Hepatocyte (in vitro differentiated cells): Measurements from ENCODE around the gene MBTPS2. TPM values are rescaled to one million over a fixed set of nuclear protein-coding genes. Genes with fewer than 3 reads are reported as not detected.

Experiments
- DNase-seq: peaks from one replicate; pipeline ENCODE4 v3.0.0-alpha.2; 2016; ENCODE audit warnings: low spot score
- H2AFZ ChIP-seq: fragments of 200-600 bp; sonication (generic); 2 replicates; pipeline ENCODE4 v1.6.0; 2016; ENCODE audit warnings: antibody characterized with exemption, mild to moderate bottlenecking
- H3K27ac ChIP-seq: fragments of 200-600 bp; sonication (generic); 2 replicates; pipeline ENCODE4 v1.5.1; 2016; ENCODE audit warnings: mild to moderate bottlenecking
- H3K27me3 ChIP-seq: fragments of 200-600 bp; sonication (generic); 2 replicates; pipeline ENCODE4 v1.6.1; 2016
- H3K36me3 ChIP-seq: fragments of 200-600 bp; sonication (generic); replicated peaks from 2 replicates; pipeline ENCODE4 v1.5.1; 2016; ENCODE audit warnings: low read depth; ENCODE audit not compliant: insufficient read depth
- H3K4me1 ChIP-seq: fragments of 200-600 bp; sonication (generic); 2 replicates; pipeline ENCODE4 v1.5.1; 2016; ENCODE audit warnings: mild to moderate bottlenecking, moderate library complexity; ENCODE audit not compliant: insufficient read depth
- H3K4me2 ChIP-seq: fragments of 200-600 bp; sonication (generic); 2 replicates; pipeline ENCODE4 v1.6.0; 2016
- H3K4me3 ChIP-seq: fragments of 200-600 bp; sonication (generic); 2 replicates; pipeline ENCODE4 v1.5.1; 2016; ENCODE audit warnings: mild to moderate bottlenecking
- H3K79me2 ChIP-seq: fragments of 200-600 bp; sonication (generic); 2 replicates; pipeline ENCODE4 v1.6.0; 2017; ENCODE audit warnings: mild to moderate bottlenecking
- H3K9me2 ChIP-seq: fragments of 200-600 bp; sonication (generic); replicated peaks from 2 replicates; pipeline ENCODE4 v1.6.0; 2017; ENCODE audit warnings: mild to moderate bottlenecking; ENCODE audit not compliant: insufficient read depth
- H3K9me3 ChIP-seq: fragments of 200-600 bp; sonication (generic); 2 replicates; pipeline ENCODE4 v1.5.1; 2016; ENCODE audit warnings: low read depth, mild to moderate bottlenecking
- H4K20me1 ChIP-seq: fragments of 200-600 bp; sonication (generic); 2 replicates; pipeline ENCODE4 v1.6.0; 2016; ENCODE audit warnings: mild to moderate bottlenecking; ENCODE audit not compliant: insufficient read depth, poor library complexity, severe bottlenecking
- EZH2 ChIP-seq: fragments of 200-600 bp; sonication (generic); IDR thresholded peaks from 2 replicates; pipeline ENCODE4 v1.6.1; 2016; ENCODE audit warnings: antibody characterized with exemption, mild to moderate bottlenecking, borderline replicate concordance
- EZH2phosphoT487 ChIP-seq: fragments of 200-600 bp; sonication (generic); IDR thresholded peaks from one replicate; pipeline ENCODE4 v1.6.1; 2018; ENCODE audit warnings: antibody characterized with exemption, mild to moderate bottlenecking, low read depth, moderate library complexity; ENCODE audit not compliant: unreplicated experiment, severe bottlenecking
- WGBS: methylation state at CpG from one replicate; pipeline ENCODE4 v1.1.6; 2016; ENCODE audit warnings: low lambda C conversion rate; ENCODE audit errors: missing lambda C conversion rate; 5-methylcytosine and 5-hydroxymethylcytosine counted together
- polyA plus RNA-seq: library from polyadenylated mRNA; unstranded; fragments of >200 nt; fragmentation: Nextera tagmentation; extraction: Ambion mirVana; gene quantifications from 2 replicates; pipeline ENCODE4 v1.2.1, GENCODE V29; 2016
- total RNA-seq: library from RNA; depleted of rRNA; stranded (reverse); fragments of >200 nt; gene quantifications from 2 replicates; pipeline ENCODE4 v1.2.3, GENCODE V29; 2014
- TF ChIP-seq, protein P1 (sequence below): fragments of 200-600 bp; sonication (generic); IDR thresholded peaks from 2 replicates; pipeline ENCODE4 v1.5.1; 2016; ENCODE audit warnings: antibody characterized with exemption, mild to moderate bottlenecking; ENCODE audit not compliant: poor library complexity

The MBTPS2 gene
- total and polyA plus RNA-seq, 2 experiments from 2014 or later = 18.4 to 19.9 TPM

DNA sequence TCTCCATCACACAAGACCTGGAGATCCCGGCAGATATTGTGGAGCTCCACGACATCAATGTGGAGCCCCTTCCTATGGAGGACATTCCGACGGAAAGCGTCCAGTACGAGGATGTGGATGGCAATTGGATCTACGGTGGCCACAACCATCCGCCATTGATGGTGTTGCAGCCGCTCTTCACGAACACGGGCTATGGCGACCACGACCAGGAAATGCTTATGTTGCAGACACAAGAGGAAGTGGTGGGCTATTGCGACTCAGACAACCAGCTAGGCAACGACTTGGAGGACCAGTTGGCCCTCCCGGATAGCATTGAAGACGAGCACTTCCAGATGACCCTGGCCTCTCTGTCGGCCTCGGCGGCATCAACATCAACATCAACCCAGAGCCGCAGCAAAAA is 17.1 kb downstream of the MBTPS2 start:
- no peak overlapping the region for H3K4me2 ChIP-seq
- H3K27ac ChIP-seq = no peak overlapping the region
- no peak overlapping the region for H3K4me3 ChIP-seq
- H4K20me1 ChIP-seq = no peaks in the 10 kb centered on the region
- no peak overlapping the region for H2AFZ ChIP-seq
- H3K4me1 ChIP-seq = no peaks in the 10 kb centered on the region
- no peaks in the 10 kb centered on the region for H3K27me3 ChIP-seq
- H3K36me3 ChIP-seq = no peaks in the 10 kb centered on the region
- H3K9me3 ChIP-seq = no peaks in the 10 kb centered on the region
- TF ChIP-seq, protein P1, sequence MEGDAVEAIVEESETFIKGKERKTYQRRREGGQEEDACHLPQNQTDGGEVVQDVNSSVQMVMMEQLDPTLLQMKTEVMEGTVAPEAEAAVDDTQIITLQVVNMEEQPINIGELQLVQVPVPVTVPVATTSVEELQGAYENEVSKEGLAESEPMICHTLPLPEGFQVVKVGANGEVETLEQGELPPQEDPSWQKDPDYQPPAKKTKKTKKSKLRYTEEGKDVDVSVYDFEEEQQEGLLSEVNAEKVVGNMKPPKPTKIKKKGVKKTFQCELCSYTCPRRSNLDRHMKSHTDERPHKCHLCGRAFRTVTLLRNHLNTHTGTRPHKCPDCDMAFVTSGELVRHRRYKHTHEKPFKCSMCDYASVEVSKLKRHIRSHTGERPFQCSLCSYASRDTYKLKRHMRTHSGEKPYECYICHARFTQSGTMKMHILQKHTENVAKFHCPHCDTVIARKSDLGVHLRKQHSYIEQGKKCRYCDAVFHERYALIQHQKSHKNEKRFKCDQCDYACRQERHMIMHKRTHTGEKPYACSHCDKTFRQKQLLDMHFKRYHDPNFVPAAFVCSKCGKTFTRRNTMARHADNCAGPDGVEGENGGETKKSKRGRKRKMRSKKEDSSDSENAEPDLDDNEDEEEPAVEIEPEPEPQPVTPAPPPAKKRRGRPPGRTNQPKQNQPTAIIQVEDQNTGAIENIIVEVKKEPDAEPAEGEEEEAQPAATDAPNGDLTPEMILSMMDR = no peak
- TF ChIP-seq EZH2 (no peak), EZH2phosphoT487 (no peak)
- WGBS = 96% methylated on average over 21 of the region's 21 CpGs
- no peaks in the 10 kb centered on the region for H3K9me2 ChIP-seq
- no peaks in the 10 kb centered on the region for H3K79me2 ChIP-seq
- no peak for DNase-seq

DNA sequence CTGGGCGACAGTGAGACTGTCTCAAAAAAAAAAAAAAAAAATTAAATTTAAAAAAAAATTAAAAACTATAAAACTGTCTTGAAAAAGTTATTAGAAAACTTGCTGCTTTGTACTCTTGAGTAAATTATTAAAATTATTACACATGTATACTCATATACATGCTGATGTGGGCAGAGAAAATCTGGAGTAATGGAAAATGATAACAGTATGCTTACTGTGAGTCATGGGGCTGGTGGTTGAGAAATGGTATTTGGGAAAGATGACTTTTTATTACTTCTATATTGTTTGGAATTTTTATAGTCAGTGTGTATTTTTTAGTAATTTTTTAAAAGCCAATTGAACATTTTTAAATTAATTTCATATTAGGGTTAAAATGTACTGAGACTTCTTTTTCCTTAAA is 23.8 kb downstream of the MBTPS2 start:
- no peak for DNase-seq
- WGBS = 100% methylated on average over 1 of the region's 1 CpG
- Histone ChIP-seq H4K20me1 (no peaks in the 10 kb centered on the region), H3K4me3 (no peak overlapping the region), H3K9me2 (no peaks in the 10 kb centered on the region), H3K79me2 (no peaks in the 10 kb centered on the region), H3K27ac (no peak overlapping the region), H3K4me1 (no peaks in the 10 kb centered on the region), H3K36me3 (no peaks in the 10 kb centered on the region), H3K27me3 (no peaks in the 10 kb centered on the region), H3K9me3 (no peaks in the 10 kb centered on the region), H3K4me2 (no peak overlapping the region), H2AFZ (no peak overlapping the region)
- no peak for TF ChIP-seq EZH2phosphoT487

DNA sequence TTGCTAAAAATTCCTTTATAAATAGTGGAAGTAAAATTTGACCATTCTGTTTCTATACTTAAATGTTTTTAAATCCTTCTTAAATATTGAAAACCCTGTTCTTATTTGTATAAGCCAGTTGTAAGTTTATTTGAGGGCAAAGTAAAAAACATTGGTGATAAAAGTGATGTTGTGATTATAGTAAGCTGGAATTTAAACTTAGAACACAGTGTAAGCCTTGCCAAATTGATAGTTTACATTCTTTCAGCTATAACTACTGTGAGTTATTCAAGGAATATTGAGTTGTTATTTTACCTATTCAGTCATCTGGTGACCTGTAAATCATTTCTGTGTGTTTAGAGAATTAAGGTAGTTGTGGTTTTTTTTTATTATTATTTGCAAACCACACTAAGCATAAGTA is 26.0 kb downstream of the MBTPS2 start:
- no peaks in the 10 kb centered on the region for H3K4me1 ChIP-seq
- H3K4me2 ChIP-seq = no peak overlapping the region
- no peak for DNase-seq
- H3K9me2 ChIP-seq = no peaks in the 10 kb centered on the region
- H3K79me2 ChIP-seq = no peaks in the 10 kb centered on the region
- TF ChIP-seq EZH2phosphoT487 (no peak), EZH2 (no peak)
- TF ChIP-seq, protein P1 = no peak
- H4K20me1 ChIP-seq = no peaks in the 10 kb centered on the region
- H3K27ac ChIP-seq = no peak overlapping the region
- H3K9me3 ChIP-seq = no peaks in the 10 kb centered on the region
- no peaks in the 10 kb centered on the region for H3K27me3 ChIP-seq
- H2AFZ ChIP-seq = no peak overlapping the region
- no peak overlapping the region for H3K4me3 ChIP-seq
- H3K36me3 ChIP-seq = no peaks in the 10 kb centered on the region

DNA sequence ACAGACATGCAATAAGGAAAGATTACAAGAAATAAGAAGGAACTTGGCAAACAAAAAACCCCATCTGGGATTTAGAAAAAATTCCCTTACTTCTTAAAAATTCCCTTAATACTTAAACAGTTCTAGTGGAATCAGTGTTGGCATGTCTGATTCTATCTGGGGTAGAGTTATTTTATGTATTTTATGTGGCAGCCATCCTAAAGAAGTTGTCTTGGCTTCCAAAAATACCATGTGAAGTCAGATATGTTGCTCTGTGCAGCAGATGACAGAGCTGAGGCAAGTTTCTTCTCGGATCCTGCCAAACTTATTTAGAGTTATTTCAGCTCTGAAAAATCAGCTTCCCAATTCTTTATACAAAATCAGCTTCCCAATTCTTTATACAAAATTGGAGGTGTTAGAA is 31.1 kb downstream of the MBTPS2 start:
- H3K27me3 ChIP-seq = no peaks in the 10 kb centered on the region
- H3K9me2 ChIP-seq = no peaks in the 10 kb centered on the region
- H4K20me1 ChIP-seq = no peaks in the 10 kb centered on the region
- H2AFZ ChIP-seq = no peak overlapping the region
- H3K36me3 ChIP-seq = no peaks in the 10 kb centered on the region
- TF ChIP-seq EZH2 (no peak), EZH2phosphoT487 (no peak)
- TF ChIP-seq, protein P1 = no peak
- no peaks in the 10 kb centered on the region for H3K9me3 ChIP-seq
- H3K4me1 ChIP-seq = no peaks in the 10 kb centered on the region
- no peak overlapping the region for H3K4me2 ChIP-seq
- DNase-seq = no peak
- no peaks in the 10 kb centered on the region for H3K79me2 ChIP-seq
- H3K27ac ChIP-seq = no peak overlapping the region
- H3K4me3 ChIP-seq = no peak overlapping the region
- 73% methylated on average over 1 of the region's 1 CpG for WGBS
